K562 (cell line): ENCODE results near the gene CHMP4B. TPM values are rescaled to one million over a fixed set of nuclear protein-coding genes. Genes with fewer than 3 reads are reported as not detected.
A peak's percentile ranks its signal among the peaks of the same experiment; 100 is the strongest.

Source experiments
- CREBBP ChIP-seq: IDR thresholded peaks from one replicate; pipeline ENCODE4 v1.6.1; 2012; ENCODE audit warnings: low read depth, mild to moderate bottlenecking, control low read depth, inconsistent platforms, low read length
- DMBX1 ChIP-seq: fragments of 250-450 bp; sonication (Bioruptor Pico); IDR thresholded peaks from 2 replicates; pipeline ENCODE4 v1.8.0; 2022; ENCODE audit warnings: inconsistent platforms, mild to moderate bottlenecking, moderate library complexity, borderline replicate concordance
- HDAC8 ChIP-seq: fragments of 450-650 bp; IDR thresholded peaks from 2 replicates; pipeline ENCODE4 v1.6.1; 2016; ENCODE audit warnings: mild to moderate bottlenecking, missing genetic modification characterization, moderate library complexity, missing compliant biosample characterization
- MCM5 ChIP-seq: fragments of 450-650 bp; IDR thresholded peaks from 2 replicates; pipeline ENCODE4 v1.6.1; 2016; ENCODE audit warnings: low read depth
- MIER1 ChIP-seq: fragments of 450-650 bp; IDR thresholded peaks from 2 replicates; pipeline ENCODE4 v1.6.1; 2016; ENCODE audit warnings: antibody characterized with exemption, mild to moderate bottlenecking, low read depth
- PRPF4 ChIP-seq: fragments of 200-400 bp; formaldehyde crosslinking; IDR thresholded peaks from one replicate; pipeline ENCODE4 v1.6.1; 2017; ENCODE audit warnings: low read length, low read depth, mild to moderate bottlenecking; ENCODE audit not compliant: insufficient read depth, poor library complexity, severe bottlenecking
- RCOR1 ChIP-seq, 2 experiments: IDR thresholded peaks; 2 replicates each; pipeline ENCODE4 v1.6.1; 2012; ENCODE audit warnings: low read depth in 2 of 2, low read length in 2 of 2, borderline replicate concordance in 1 of 2, improper control_type of control experiment in 1 of 2
- SRSF3 ChIP-seq: fragments of 200-400 bp; formaldehyde crosslinking; IDR thresholded peaks from 2 replicates; pipeline ENCODE4 v1.6.1; 2016; ENCODE audit warnings: mild to moderate bottlenecking, low read length, moderate library complexity; ENCODE audit not compliant: insufficient read depth
- YBX1 ChIP-seq: fragments of 450-650 bp; IDR thresholded peaks from 2 replicates; pipeline ENCODE4 v1.7.1; 2016; ENCODE audit warnings: mild to moderate bottlenecking
- ZBTB5 ChIP-seq: fragments of 450-650 bp; IDR thresholded peaks from 2 replicates; pipeline ENCODE4 v1.6.1; 2017; ENCODE audit warnings: antibody characterized with exemption
- ZNF324 ChIP-seq: fragments of 250-450 bp; sonication (Bioruptor Pico); IDR thresholded peaks from 2 replicates; pipeline ENCODE4 v1.4.0; 2020; ENCODE audit warnings: mild to moderate bottlenecking
- ZNF398 ChIP-seq: fragments of 250-450 bp; sonication (Bioruptor Pico); IDR thresholded peaks from 2 replicates; pipeline ENCODE4 v1.8.0; 2021; ENCODE audit warnings: moderate library complexity, mild to moderate bottlenecking, inconsistent platforms
- polyA plus RNA-seq, 8 experiments: library from polyadenylated mRNA; depleted of rRNA in 4 of 8; stranded (reverse) in 5 of 8; unstranded in 3 of 8; fragments of >200 nt; fragmentation: Nextera tagmentation in 2 of 8; fragmentation: Illumina TruSeq in 1 of 8; extraction: Ambion mirVana in 2 of 8; extraction: Trizol in 1 of 8; gene quantifications; 2 replicates each; pipeline versions ENCODE4 v1.2.1 to v1.2.3, GENCODE V29; 2011 to 2014; ENCODE audit warnings: inconsistent platforms in 1 of 8, missing spikeins in 1 of 8
- total RNA-seq, 7 experiments: library from RNA; depleted of rRNA in 6 of 7; stranded (reverse); fragments of >200 nt in 6 of 7; fragmentation: Illumina TruSeq in 2 of 7; extraction: Trizol in 2 of 7; gene quantifications; 2 replicates each; pipeline versions ENCODE4 v1.2.1 to v1.2.3, GENCODE V29; 2011 to 2021; ENCODE audit warnings: low replicate concordance in 1 of 7
- TF ChIP-seq, protein P1 (sequence below): fragments of 450-650 bp; IDR thresholded peaks from 2 replicates; pipeline ENCODE4 v1.6.1; 2016; ENCODE audit warnings: mild to moderate bottlenecking, moderate library complexity

CHMP4B gene
- total and polyA plus RNA-seq, 9 of the 15 experiments (the other 6 are each of a cell fraction or from before 2014, with no cell fraction given) = 1.8 to 64.7 (median 31.8) TPM

- TF ChIP-seq, protein P1, sequence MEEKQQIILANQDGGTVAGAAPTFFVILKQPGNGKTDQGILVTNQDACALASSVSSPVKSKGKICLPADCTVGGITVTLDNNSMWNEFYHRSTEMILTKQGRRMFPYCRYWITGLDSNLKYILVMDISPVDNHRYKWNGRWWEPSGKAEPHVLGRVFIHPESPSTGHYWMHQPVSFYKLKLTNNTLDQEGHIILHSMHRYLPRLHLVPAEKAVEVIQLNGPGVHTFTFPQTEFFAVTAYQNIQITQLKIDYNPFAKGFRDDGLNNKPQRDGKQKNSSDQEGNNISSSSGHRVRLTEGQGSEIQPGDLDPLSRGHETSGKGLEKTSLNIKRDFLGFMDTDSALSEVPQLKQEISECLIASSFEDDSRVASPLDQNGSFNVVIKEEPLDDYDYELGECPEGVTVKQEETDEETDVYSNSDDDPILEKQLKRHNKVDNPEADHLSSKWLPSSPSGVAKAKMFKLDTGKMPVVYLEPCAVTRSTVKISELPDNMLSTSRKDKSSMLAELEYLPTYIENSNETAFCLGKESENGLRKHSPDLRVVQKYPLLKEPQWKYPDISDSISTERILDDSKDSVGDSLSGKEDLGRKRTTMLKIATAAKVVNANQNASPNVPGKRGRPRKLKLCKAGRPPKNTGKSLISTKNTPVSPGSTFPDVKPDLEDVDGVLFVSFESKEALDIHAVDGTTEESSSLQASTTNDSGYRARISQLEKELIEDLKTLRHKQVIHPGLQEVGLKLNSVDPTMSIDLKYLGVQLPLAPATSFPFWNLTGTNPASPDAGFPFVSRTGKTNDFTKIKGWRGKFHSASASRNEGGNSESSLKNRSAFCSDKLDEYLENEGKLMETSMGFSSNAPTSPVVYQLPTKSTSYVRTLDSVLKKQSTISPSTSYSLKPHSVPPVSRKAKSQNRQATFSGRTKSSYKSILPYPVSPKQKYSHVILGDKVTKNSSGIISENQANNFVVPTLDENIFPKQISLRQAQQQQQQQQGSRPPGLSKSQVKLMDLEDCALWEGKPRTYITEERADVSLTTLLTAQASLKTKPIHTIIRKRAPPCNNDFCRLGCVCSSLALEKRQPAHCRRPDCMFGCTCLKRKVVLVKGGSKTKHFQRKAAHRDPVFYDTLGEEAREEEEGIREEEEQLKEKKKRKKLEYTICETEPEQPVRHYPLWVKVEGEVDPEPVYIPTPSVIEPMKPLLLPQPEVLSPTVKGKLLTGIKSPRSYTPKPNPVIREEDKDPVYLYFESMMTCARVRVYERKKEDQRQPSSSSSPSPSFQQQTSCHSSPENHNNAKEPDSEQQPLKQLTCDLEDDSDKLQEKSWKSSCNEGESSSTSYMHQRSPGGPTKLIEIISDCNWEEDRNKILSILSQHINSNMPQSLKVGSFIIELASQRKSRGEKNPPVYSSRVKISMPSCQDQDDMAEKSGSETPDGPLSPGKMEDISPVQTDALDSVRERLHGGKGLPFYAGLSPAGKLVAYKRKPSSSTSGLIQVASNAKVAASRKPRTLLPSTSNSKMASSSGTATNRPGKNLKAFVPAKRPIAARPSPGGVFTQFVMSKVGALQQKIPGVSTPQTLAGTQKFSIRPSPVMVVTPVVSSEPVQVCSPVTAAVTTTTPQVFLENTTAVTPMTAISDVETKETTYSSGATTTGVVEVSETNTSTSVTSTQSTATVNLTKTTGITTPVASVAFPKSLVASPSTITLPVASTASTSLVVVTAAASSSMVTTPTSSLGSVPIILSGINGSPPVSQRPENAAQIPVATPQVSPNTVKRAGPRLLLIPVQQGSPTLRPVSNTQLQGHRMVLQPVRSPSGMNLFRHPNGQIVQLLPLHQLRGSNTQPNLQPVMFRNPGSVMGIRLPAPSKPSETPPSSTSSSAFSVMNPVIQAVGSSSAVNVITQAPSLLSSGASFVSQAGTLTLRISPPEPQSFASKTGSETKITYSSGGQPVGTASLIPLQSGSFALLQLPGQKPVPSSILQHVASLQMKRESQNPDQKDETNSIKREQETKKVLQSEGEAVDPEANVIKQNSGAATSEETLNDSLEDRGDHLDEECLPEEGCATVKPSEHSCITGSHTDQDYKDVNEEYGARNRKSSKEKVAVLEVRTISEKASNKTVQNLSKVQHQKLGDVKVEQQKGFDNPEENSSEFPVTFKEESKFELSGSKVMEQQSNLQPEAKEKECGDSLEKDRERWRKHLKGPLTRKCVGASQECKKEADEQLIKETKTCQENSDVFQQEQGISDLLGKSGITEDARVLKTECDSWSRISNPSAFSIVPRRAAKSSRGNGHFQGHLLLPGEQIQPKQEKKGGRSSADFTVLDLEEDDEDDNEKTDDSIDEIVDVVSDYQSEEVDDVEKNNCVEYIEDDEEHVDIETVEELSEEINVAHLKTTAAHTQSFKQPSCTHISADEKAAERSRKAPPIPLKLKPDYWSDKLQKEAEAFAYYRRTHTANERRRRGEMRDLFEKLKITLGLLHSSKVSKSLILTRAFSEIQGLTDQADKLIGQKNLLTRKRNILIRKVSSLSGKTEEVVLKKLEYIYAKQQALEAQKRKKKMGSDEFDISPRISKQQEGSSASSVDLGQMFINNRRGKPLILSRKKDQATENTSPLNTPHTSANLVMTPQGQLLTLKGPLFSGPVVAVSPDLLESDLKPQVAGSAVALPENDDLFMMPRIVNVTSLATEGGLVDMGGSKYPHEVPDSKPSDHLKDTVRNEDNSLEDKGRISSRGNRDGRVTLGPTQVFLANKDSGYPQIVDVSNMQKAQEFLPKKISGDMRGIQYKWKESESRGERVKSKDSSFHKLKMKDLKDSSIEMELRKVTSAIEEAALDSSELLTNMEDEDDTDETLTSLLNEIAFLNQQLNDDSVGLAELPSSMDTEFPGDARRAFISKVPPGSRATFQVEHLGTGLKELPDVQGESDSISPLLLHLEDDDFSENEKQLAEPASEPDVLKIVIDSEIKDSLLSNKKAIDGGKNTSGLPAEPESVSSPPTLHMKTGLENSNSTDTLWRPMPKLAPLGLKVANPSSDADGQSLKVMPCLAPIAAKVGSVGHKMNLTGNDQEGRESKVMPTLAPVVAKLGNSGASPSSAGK = no peak
- TF ChIP-seq ZNF324 (CRISPR knock-in tag) = no peak
- TF ChIP-seq PRPF4 = no peak
- TF ChIP-seq RCOR1 (IDR thresholded peaks at IDR 0.05; ENCODE audit: borderline replicate concordance in 1 of 2, low read depth in 2 of 2, low read length in 2 of 2) = peak in 1 of 2 experiments; percentile 3; a peak in 1 of 4 replicates
- no peak for TF ChIP-seq MIER1
- no peak for TF ChIP-seq CREBBP
- no peak for TF ChIP-seq SRSF3
- no peak for TF ChIP-seq YBX1
- no peak for TF ChIP-seq DMBX1
- no peak for TF ChIP-seq ZNF398 (CRISPR knock-in tag)
- no peak for TF ChIP-seq ZBTB5
- TF ChIP-seq MCM5 = no peak
- TF ChIP-seq HDAC8 (tag) = no peak
Observed at GRCh38 chr20:33843854-33844253, 32.7 kb downstream of the CHMP4B start (continued).
